ENCODE measurements around the gene PLCB3. TPM values are rescaled to one million over a fixed set of nuclear protein-coding genes. Genes with fewer than 3 reads are reported as not detected.

Gene PLCB3
- polyA plus RNA-seq, 1 donor from 2014 or later = 2.1 TPM

- Histone ChIP-seq H2AFZ (ENCODE audit: low read depth, low read length) (peak overlapping the region; percentile 72), H3K9ac (ENCODE audit: low read length) (peak overlapping the region; percentile 88), H3K4me3 (ENCODE audit: low read length) (peak overlapping the region; percentile 94), H3K27me3 (ENCODE audit: insufficient read depth, low read depth, low read length) (peaks cover 8% of the 10 kb centered on the region), H3K9me2 (ENCODE audit: insufficient read depth, low read length) (no peaks in the 10 kb centered on the region), H4K20me1 (ENCODE audit: insufficient read depth) (no peaks in the 10 kb centered on the region), H3F3A (ENCODE audit: insufficient read depth, low read length, poor library complexity, severe bottlenecking) (no peaks in the 10 kb centered on the region), H3K9me3 (ENCODE audit: low read length) (no peaks in the 10 kb centered on the region), H3K4me2 (ENCODE audit: low read length) (peak overlapping the region; percentile 70), H3K27ac (ENCODE audit: low read length) (peak overlapping the region; percentile 88), H3K79me2 (replicated peaks; ENCODE audit: insufficient read depth, low read length) (peaks cover 6% of the 10 kb centered on the region), H3K36me3 (ENCODE audit: insufficient read depth, low read length) (no peaks in the 10 kb centered on the region)
- TF ChIP-seq CTCF (IDR thresholded peaks at IDR 0.05; ENCODE audit: poor library complexity, severe bottlenecking) (no peak), TAF1 (IDR thresholded peaks at IDR 0.05; ENCODE audit: low read depth) (no peak), SMC3 (conservative IDR thresholded peaks at IDR 0.05; ENCODE audit: poor library complexity) (no peak), POLR2AphosphoS5 (IDR thresholded peaks at IDR 0.05) (no peak), EP300 (conservative IDR thresholded peaks at IDR 0.05; ENCODE audit: poor library complexity, severe bottlenecking) (no peak), RAD21 (conservative IDR thresholded peaks at IDR 0.05) (no peak), MXI1 (conservative IDR thresholded peaks at IDR 0.05; ENCODE audit: poor library complexity, severe bottlenecking) (no peak), REST (IDR thresholded peaks at IDR 0.05; ENCODE audit: borderline replicate concordance) (no peak), EZH2 (IDR thresholded peaks at IDR 0.05; ENCODE audit: borderline replicate concordance, insufficient read depth, low read length, poor library complexity, severe bottlenecking) (no peak)
Observed at GRCh38 chr11:64229744-64230170, 21.6 kb upstream of the PLCB3 start.

- Histone ChIP-seq H3K9ac (ENCODE audit: low read length) (peak within 1 kb of the TSS; percentile 88), H2AFZ (ENCODE audit: low read depth, low read length) (peak within 1 kb of the TSS; percentile 72), H3F3A (ENCODE audit: insufficient read depth, low read length, poor library complexity, severe bottlenecking) (no peaks in the 10 kb centered on the region), H3K27ac (ENCODE audit: low read length) (peak within 1 kb of the TSS; percentile 88), H3K27me3 (ENCODE audit: insufficient read depth, low read depth, low read length) (peaks cover 8% of the 10 kb centered on the region), H3K79me2 (replicated peaks; ENCODE audit: insufficient read depth, low read length) (peaks cover 6% of the 10 kb centered on the region), H3K4me2 (ENCODE audit: low read length) (peak within 1 kb of the TSS; percentile 70), H4K20me1 (ENCODE audit: insufficient read depth) (no peaks in the 10 kb centered on the region), H3K4me3 (ENCODE audit: low read length) (peak within 1 kb of the TSS; percentile 94), H3K9me2 (ENCODE audit: insufficient read depth, low read length) (no peaks in the 10 kb centered on the region), H3K9me3 (ENCODE audit: low read length) (no peaks in the 10 kb centered on the region), H3K36me3 (ENCODE audit: insufficient read depth, low read length) (no peaks in the 10 kb centered on the region)
- TF ChIP-seq CTCF (IDR thresholded peaks at IDR 0.05; ENCODE audit: poor library complexity, severe bottlenecking) (no peak), SMC3 (conservative IDR thresholded peaks at IDR 0.05; ENCODE audit: poor library complexity) (peak; percentile 14), EZH2 (IDR thresholded peaks at IDR 0.05; ENCODE audit: borderline replicate concordance, insufficient read depth, low read length, poor library complexity, severe bottlenecking) (no peak), POLR2AphosphoS5 (IDR thresholded peaks at IDR 0.05) (peak; percentile 73), REST (IDR thresholded peaks at IDR 0.05; ENCODE audit: borderline replicate concordance) (peak; percentile 20), RAD21 (conservative IDR thresholded peaks at IDR 0.05) (no peak), MXI1 (conservative IDR thresholded peaks at IDR 0.05; ENCODE audit: poor library complexity, severe bottlenecking) (peak; percentile 69), TAF1 (IDR thresholded peaks at IDR 0.05; ENCODE audit: low read depth) (no peak), EP300 (conservative IDR thresholded peaks at IDR 0.05; ENCODE audit: poor library complexity, severe bottlenecking) (peak; percentile 76)
Observed at GRCh38 chr11:64230171-64230984, 21.0 kb upstream of the PLCB3 start, which contains the start of gene DNAJC4. Gene DNAJC4, plus strand, starts transcription at chr11:64230548. Its CDS starts 307 bp downstream, at chr11:64230855.
